Osteocyte (in vitro differentiated cells): Measurements from ENCODE around the gene NINL. TPM values are rescaled to one million over a fixed set of nuclear protein-coding genes. Genes with fewer than 3 reads are reported as not detected.
"Not testable (repeated sequence)": the region's sequence is repeated elsewhere in the genome, so short reads cannot be mapped to it uniquely, and the experiment has no call there.

ENCODE experiments used
- DNase-seq: peaks from one replicate; pipeline ENCODE4 v3.0.0; 2021; ENCODE audit warnings: mixed read lengths; ENCODE audit not compliant: unreplicated experiment; ENCODE audit errors: extremely low spot score
- H3K27ac Mint-ChIP-seq: one replicate; pipeline ENCODE4 v1.8.0; 2021; ENCODE audit warnings: mild to moderate bottlenecking, mixed read lengths; ENCODE audit not compliant: unreplicated experiment
- H3K27me3 Mint-ChIP-seq: one replicate; pipeline ENCODE4 v1.8.0; 2021; ENCODE audit warnings: mixed read lengths; ENCODE audit not compliant: unreplicated experiment
- H3K36me3 Mint-ChIP-seq: one replicate; pipeline ENCODE4 v1.8.0; 2021; ENCODE audit warnings: mixed read lengths; ENCODE audit not compliant: unreplicated experiment
- H3K4me1 Mint-ChIP-seq: one replicate; pipeline ENCODE4 v1.8.0; 2021; ENCODE audit warnings: mixed read lengths; ENCODE audit not compliant: unreplicated experiment
- H3K4me3 Mint-ChIP-seq: one replicate; pipeline ENCODE4 v1.8.0; 2021; ENCODE audit warnings: mild to moderate bottlenecking, moderate library complexity, mixed read lengths; ENCODE audit not compliant: unreplicated experiment
- H3K9me3 Mint-ChIP-seq: one replicate; pipeline ENCODE4 v1.8.0; 2021; ENCODE audit warnings: mixed read lengths; ENCODE audit not compliant: unreplicated experiment
- CTCF ChIP-seq: fragments of 200-600 bp; sonication (generic); IDR thresholded peaks from 2 replicates; pipeline ENCODE4 v1.5.0; 2021; ENCODE audit warnings: antibody characterized with exemption, mild to moderate bottlenecking, moderate library complexity
- total RNA-seq: library from RNA; stranded (reverse); gene quantifications from 2 replicates; pipeline ENCODE4 v1.2.1, GENCODE V29; 2021

The NINL gene
- total RNA-seq, 1 donor from 2014 or later = 20.8 TPM

- H3K36me3 Mint-ChIP-seq = peaks cover 30% of the 10 kb centered on the region
- no peak for DNase-seq
- H3K4me3 Mint-ChIP-seq = no peak overlapping the region
- H3K4me1 Mint-ChIP-seq = no peaks in the 10 kb centered on the region
- no peaks in the 10 kb centered on the region for H3K27me3 Mint-ChIP-seq
- no peak overlapping the region for H3K27ac Mint-ChIP-seq
- TF ChIP-seq CTCF = no peak
- H3K9me3 Mint-ChIP-seq = no peaks in the 10 kb centered on the region
Measured at GRCh38 chr20:25476106-25477013, 109.0 kb downstream of the NINL start.

GRCh38 chr20:25473297-25473696, 112.0 kb downstream of the NINL start:
- not testable (repeated sequence) for H3K9me3 Mint-ChIP-seq, DNase-seq, H3K27ac Mint-ChIP-seq, H3K27me3 Mint-ChIP-seq, H3K4me1 Mint-ChIP-seq, H3K4me3 Mint-ChIP-seq
- peaks cover 29% of the 10 kb centered on the region for H3K36me3 Mint-ChIP-seq

GRCh38 chr20:25471020-25471419, 114.3 kb downstream of the NINL start:
- H3K4me3 Mint-ChIP-seq = no peak overlapping the region
- peaks cover 26% of the 10 kb centered on the region for H3K36me3 Mint-ChIP-seq
- no peak for DNase-seq
- no peaks in the 10 kb centered on the region for H3K4me1 Mint-ChIP-seq
- no peaks in the 10 kb centered on the region for H3K9me3 Mint-ChIP-seq
- TF ChIP-seq CTCF = no peak
- H3K27ac Mint-ChIP-seq = no peak overlapping the region
- no peaks in the 10 kb centered on the region for H3K27me3 Mint-ChIP-seq

- Mint-ChIP-seq H3K27ac (no peak overlapping the region), H3K9me3 (no peaks in the 10 kb centered on the region), H3K4me3 (no peak overlapping the region), H3K27me3 (no peaks in the 10 kb centered on the region), H3K4me1 (no peaks in the 10 kb centered on the region), H3K36me3 (peaks cover 23% of the 10 kb centered on the region)
- no peak for DNase-seq
- TF ChIP-seq CTCF = peak; percentile 59
Measured at GRCh38 chr20:25470045-25470444, 115.3 kb downstream of the NINL start.

GRCh38 chr20:25469558-25469957, 115.8 kb downstream of the NINL start:
- DNase-seq = no peak
- Mint-ChIP-seq H3K9me3 (no peaks in the 10 kb centered on the region), H3K4me1 (no peaks in the 10 kb centered on the region), H3K36me3 (peaks cover 27% of the 10 kb centered on the region), H3K27ac (no peak overlapping the region), H3K4me3 (no peak overlapping the region), H3K27me3 (no peaks in the 10 kb centered on the region)
- no peak for TF ChIP-seq CTCF
